CD4-positive, alpha-beta T cell treated with Interleukin-17A for 1 hour (primary cell): ENCODE results near the gene SLC66A2.

Experiments used
- DNase-seq: peaks from one replicate; pipeline ENCODE4 v3.0.0-alpha.2; 2020

Gene SLC66A2

DNA sequence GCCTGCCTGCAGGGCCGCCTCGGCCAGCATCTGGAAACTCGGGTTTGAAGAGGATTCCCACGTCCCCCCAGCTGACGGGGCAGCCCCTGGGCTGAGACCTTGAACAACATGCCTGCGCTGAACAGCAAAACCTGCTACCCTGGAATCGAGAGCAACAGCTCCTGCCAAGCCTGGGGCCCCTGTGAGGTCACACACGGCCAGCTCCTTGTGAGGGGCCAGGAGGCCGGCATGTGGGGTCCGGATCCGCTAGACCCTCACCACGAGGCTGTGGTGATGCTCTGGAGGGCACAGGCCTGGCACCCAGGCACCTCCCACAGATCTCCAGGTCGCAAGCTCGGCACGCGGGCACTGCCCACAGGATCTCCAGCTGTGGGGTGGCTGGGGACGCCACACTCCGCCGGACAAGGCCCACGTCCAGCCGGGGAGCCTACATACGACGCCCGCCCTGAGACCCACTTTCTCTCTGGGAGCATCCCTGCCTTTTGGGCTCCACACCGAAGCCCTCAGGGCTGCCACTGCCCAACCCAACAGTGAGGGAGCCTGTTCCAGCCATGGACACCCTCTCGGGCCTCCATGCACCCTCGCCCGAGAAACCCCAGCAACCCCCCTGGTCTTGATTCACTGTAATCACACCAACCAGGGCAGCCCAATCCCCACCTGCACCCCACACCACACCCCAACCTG is 34.1 kb downstream of the SLC66A2 start:
- no peak for DNase-seq

DNA sequence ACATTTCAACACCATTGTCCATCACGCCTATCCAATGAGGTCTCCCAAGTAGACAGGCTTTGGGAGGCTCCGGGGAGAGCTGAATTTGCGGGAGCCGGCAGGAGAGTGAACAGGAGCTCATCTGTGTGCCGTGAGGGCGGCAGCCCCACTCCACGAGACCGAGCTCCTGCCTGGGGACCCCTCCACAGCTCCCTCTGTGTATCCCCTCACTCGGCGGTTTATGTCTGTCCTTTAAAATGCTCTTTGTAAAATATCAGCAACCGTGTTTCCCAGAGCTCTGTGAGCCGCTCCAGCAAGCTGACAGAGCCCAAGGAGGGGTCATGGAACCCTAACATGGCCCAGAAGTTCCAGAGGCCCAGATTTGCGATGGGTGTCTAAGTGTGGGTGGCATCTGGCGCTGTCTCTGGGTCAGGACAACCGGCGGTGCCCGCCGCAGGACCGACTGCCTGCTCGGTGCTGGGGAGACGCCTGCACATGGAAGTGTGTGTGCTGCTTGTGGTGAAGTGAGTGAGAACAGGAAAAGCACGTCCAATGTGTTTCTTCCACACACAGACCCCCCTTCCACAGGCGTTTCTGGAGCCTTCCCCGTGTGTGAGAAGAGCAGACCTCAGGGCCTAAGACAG is 34.8 kb downstream of the SLC66A2 start:
- no peak for DNase-seq

DNA sequence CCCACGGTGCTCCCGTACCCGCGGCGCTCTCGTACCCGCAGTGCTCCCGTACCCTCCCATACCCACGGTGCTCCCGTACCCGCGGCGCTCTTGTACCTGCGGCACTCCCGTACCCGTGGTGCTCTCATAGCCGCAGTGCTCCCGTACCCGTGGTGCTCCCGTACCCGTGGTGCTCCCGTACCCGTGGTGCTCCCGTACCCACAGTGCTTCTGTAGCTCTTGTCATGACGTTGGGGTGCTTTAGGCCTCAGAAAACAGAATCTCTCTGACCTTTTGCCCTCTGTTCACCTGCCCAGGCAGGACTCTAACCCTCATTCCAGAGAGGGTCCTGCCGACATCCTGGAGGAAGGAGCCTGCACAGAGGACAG is 35.3 kb downstream of the SLC66A2 start:
- no peak for DNase-seq

DNA sequence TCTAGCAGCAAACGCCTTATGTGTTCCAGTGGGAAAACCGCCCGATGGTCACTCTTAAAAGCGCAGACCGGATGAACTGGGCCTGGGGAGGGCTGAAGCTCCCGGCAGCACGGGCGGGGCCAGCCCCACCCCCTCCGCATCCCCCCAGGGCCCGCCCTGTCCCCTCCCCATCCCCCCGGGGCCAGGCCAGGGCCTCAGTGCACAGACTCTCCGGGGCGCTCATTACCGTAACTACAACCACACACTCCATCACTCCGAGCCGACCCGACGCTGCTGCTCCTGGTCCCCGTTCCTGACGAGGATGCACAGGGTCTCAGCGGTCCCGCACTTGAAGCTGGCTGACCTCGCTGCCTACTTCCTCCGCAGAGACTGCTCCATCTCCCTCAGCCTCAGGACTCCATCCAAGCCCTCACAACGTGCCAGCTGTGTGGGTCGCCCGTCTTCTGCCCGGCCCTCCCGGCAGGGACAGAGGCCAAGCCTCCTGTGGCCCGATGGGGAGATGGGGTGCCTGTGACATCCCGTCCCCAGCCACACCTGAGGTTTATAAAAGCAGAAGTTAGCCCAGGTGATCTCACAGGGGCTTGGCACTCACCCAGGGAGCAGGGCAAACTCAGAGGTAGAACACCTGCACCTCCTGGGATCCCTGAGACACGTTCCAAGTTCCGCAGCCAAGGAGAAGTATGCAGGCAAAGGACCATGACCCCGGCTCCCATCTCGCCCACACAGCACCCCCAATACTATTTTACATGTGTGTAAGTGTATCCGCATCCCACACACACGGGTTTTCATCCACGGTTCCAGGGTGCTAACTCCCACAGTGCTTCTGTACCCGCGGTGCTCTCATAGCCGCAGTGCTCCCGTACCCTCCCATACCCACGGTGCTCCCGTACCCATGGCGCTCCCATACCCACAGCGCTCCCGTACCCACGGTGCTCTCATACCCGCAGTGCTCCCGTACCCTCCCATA is 36.0 kb downstream of the SLC66A2 start:
- no peak for DNase-seq

DNA sequence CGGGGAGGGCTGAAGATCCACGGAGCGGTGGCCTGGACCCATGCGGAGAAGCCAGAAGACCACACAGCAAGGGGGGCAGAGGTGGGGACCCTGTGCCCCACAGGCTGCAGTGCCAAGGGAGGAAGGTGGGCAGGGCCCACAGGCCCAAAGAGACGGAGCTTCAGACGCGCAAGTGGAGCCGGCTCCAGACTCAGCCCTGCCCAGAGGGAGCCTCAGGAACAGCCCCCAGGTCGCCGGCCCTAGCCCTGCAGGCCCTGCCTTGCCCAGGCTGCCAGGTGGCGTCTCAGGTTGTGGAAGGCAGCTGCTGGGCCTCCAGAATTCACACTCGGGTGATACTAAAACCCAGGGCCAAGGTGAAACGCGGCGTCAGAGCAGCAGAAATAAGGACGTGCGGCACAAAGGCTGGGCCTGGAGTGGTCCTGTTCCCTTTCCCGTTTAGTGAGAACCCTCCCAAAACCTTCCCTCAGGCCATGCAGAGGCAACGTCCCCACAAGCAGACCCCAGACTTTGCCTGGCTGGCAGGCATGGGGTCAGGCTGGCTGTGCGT is 36.8 kb downstream of the SLC66A2 start:
- no peak for DNase-seq

DNA sequence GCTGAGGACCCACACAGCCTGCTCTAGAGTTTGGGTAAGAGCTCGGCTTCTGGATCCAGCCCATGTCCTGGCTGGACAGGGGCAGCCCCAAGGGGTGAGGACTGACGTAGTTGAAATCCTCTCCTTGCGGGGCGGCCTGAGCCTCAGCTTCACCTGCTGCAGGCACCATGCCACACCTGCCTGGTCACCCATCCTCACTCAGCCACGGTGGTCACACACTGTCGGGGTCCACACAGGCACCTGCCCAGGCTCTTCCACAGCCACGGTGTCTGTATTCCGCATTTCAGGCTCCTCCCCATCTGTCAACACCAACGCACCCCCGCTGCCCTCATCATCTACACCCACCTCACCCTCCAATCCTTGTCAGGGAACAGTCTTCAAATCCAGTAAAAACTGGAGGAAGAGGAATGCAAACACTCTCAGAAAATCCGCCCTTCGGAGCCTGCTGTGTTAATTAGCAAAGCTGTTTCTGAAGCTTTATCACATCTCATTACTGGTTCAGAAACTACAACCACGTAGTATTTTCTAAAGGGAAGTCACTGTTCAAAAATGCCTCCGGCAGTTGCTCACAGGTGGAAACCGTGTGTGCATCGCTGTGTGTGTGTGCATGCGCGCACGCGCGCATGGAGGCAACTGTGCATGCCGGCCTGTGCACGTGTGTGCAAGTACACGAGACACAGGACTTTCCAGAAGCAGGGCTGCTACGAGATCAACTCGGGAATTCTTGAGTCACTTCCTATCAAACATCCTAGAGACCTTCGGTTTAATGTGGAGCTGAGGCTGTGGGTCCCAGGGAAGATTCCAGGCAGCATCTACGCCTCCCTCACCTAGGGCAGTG is 38.2 kb downstream of the SLC66A2 start:
- DNase-seq = no peak

DNA sequence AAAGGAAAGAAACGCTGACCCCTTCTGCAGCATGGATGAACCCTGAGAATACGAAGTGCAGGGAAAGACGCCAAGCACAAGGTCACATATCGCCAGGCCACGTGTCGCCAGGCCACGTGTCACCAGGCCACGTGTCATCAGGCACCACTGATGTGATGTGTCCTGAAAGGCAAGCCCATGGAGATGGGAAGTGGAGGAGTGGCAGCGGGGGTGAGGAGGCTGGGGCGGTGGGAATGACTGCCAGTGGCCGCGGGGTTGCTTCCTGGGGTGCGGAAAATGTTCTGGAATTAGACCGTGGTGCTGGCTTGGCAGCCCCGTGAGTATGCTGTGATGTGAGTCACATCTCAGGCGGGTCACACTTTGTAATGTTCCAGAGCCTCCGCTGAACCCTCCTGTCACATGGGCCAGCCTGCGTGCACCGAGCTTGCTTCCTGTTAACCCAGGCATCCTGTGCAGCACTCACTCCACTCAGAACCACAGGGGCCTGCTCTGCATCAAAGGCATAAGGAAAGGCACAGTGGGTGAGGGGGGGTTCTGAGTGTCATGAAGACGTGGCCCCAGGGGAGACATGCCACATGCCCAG is 39.0 kb downstream of the SLC66A2 start:
- no peak for DNase-seq

DNA sequence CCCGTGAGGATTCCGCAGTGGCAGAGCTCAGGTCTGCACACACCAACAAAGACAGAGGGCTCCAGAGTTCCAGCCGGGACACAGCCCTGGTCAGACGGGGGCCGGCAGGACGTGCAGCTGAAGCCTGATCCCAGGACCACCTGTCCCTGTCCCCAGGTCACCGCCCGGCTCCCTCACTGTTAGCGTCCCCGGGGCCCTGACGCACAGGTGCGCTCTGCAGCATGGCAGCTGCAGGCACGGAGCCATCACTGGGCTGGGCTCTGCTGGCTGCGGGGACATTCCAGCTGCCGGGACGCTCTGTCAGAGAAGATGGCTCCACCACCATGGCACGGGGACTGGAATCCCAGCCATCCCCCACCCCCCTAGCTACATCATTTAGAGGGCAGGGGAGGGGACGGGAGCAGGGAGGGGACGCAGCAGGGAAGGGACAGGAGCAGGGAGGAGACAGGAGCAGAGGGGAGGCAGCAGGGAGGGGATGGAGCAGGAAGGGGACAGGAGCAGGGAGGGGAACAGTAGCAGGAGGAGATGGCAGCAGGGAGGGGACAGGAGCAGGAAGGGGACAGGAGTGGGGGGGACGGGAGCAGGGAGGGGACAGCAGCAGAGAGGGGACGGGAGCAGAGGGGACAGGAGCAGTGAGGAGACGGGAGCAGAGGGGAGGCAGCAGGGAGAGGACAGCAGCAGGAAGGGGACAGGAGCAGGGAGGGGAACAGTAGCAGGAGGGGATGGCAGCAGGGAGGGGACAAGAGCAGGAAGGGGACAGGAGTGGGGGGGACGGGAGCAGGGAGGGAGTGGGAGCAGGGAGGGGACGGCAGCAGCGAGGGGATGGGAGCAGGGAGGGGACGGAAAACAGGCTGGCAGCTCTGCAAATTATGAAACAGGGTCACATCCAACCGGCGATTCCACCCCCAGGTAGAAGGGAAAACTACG is 39.8 kb downstream of the SLC66A2 start:
- DNase-seq = no peak

DNA sequence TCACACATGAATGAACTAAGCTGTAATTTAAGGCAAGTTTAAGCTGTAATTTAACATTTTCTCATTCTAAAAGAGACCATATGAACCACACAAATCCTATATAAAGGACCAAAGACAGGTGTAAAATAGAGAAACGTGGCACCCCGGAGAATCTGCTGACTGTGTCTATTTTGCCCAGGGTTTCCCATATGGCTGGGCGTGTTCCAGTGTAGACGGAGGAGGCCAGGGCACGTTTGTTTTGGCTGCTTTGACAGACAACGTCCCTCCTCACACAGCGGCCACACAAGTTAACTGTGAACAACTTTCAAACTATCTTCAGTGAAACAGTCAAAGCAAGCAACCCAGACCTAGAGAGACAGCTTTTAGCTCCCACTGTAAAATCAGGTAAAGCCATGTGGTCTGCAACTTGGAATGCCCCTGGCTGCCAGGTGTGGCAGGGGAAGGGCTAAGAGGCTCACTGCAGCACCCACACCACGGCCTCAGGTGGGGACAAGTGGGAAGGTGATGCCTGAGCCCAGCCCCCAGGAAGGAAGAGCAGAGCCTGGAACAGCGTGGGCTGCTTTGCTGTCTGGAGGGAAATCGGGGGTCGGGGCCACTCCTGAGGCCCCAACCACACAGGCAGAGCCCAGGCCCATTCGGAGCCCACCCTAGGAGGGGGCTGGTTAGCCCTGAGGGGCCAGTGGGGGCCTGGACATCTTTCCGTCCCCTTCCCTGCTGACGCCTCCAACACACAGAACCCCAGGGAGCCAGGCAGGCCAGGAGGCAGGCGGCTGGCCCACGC is 40.7 kb downstream of the SLC66A2 start:
- no peak for DNase-seq

DNA sequence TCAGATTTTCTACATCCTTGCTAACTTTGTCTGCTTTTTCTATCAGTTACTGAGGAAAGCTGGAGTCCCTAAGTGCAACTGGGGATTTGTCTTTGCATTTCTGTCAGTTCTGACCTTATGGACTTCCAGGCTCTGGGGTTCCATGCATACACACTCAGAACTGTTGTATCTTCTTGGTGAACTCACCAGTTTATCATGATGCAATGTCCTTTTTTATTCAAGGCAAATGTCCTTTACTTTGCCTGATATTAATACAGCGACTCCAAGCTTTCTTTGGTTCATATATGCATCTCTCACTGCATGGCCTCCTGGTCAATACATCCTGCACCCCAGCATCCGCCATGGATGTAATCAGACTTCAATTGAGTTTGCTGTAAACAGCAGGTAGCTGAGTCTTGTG is 44.7 kb downstream of the SLC66A2 start:
- no peak for DNase-seq

DNA sequence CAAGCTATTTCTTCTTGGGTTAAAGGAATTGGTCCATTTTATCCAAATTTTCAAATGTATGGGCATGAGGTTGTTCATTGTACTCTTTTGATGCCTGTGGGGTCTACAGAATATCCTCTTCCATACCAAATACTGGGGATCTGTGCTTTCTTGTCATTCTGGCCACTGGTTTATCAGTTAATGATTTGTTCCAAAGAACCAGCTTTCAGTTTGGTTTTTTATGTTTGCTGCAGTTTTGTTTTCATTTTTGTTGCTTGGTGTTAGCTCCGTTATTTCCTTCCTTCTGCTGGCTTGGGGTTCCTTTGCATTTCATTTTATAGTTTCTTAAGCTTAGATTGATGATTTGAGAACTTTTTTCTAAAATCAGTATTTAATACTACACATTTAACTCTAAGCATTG is 45.5 kb downstream of the SLC66A2 start:
- no peak for DNase-seq

DNA sequence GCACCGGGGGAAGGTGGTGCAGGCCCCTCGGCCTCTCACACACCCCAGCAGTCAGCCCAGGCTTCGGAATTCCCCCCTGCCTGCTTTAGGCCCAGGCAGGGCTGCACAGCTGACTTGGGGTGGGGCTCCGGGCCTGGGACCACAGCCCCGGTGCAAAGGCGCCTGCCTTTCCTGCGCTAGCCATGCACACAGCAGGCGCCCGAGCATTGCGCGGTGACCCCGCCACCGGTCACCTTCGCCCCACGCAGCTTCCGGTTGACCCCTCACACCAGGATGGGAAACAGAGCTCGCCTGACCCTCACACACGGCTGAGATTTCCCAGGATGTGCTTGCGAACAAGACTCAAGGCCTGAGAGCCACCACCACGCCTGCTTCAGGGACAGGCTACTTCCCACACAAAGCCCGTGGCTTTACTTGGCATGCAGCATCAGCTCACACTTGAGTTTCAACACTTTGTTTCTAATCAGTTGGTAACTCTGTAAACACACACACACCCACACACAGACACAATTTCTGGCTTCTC is 46.0 kb downstream of the SLC66A2 start:
- no peak for DNase-seq

DNA sequence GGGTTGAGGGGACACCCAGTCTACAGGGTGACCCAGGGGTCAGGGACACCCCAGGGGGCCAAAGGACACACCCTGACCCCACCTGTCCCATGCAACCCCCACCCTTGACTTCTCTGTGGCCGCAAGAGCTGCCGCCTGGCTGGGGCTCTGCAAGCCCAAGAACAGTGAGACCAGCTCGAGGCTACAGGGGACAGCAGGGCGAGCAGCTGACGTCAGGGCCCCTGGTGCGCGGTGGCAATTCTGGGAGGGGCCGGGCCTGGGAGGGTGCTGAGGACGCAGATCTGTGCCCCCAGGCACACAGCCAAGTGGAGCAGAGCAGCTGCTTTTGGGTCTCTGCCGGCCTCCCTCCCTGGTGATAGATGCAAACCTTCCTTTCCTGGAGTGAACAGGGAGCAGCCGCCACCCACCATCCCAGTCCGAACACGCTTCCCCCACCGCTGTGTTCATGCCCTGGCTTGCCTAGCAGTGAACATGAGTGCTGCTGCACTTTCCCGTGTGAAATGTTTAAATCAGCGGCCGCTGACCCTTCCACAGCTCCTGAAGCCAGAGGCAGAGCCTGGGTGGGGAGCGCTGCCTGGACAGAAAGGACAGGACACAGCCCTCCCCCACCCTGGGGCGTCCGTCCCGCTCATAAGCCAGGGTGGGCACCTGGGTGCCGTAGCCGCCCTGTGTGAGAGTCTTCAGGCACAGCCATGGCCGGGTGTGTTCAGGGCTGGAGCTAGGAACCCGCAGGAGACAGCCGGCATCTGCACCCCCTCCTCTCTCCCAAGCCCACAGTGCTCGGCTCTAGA is 46.9 kb downstream of the SLC66A2 start:
- DNase-seq = no peak

DNA sequence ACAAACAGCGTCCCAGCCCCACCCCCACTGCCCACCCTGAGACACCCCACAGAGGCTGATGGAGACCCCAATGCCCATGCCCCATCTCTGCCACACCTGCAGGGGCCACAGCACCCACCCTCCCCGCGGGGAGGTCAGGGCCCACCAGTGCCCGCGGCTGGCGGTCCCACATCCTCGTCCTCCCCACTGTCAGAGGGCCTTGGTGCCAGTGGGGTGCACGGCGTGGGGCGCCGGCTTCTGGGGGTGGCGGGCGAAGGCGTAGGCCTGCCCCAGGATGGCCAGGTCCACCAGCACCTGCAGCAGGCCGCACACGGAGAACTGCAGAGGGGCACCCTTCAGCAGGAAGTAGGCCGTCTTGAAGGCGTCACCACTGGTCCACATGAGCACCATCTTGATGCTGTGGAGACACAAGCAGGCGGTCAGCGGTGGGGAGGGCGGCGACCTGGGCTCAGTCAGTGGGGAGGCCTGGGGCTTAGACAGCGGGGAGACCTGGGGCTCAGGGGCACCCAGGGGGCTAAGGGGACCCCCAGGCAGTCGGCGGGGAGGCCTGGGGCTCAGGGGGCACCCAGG is 47.6 kb downstream of the SLC66A2 start:
- no peak for DNase-seq

DNA sequence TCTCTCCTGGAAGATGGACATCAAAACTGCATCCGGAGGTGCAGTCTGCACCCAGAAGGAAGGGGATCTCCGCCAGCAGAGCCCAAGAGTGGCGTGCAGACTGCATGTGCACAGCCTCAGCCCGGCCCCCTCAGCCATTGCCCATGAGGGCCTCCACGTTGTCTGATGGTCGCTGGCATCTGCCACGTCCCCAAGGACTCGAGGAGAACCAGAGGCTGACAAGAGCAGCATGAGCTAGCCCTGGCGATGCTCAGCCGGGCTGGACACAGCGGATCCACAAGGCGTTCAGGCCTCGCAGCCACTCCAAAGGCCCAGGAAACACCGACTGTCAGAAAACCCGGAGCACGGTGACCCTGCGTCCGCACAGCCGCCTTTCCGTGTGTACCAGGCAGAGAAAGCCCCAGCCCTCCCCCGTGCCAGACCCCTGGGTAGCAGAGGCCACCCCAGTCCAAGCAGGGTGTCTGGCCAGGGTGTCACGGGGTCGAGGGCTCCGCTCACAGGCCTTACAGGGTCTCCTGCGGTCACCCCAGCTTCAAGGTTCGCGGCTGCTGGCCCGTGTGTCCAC is 48.3 kb downstream of the SLC66A2 start:
- no peak for DNase-seq

DNA sequence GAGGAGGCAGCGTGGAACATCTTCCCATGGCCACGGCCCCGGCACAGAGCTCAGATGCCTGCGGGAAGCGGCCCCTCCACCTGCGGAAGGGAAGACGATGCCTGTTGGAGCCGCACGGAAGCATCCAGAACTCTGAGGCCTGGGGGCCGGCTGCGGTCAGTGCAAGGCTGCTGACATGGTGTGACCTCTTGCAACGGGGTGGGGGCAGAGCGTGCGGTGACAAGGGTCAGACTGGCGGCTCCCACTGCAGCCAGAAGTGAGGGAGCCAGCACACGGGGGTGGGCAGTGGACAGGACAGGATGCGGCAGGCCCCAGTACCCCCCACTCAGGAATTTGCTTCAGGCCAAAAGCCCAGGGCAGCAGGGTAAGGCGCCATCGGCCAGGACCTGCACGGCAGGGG is 48.8 kb downstream of the SLC66A2 start:
- no peak for DNase-seq

DNA sequence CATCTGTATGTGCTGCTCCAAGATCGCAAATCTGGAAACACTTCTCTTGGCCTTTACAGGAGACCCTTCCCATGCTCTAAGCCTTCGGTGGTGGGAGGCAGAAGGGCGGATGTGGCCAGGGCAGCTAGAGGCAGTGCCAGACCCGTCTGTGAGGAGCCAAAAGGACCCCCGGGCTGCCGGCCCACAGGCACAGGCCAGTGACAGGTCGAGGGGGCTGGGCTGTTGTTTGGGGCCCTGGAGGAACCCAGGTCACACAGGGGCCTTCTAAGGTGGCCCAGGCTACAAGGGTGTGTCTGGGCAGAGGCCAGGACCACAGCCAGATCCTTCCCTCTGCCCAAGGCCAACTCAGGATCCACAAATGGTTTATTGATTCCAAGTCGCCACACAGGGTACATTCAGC is 49.4 kb downstream of the SLC66A2 start:
- no peak for DNase-seq

DNA sequence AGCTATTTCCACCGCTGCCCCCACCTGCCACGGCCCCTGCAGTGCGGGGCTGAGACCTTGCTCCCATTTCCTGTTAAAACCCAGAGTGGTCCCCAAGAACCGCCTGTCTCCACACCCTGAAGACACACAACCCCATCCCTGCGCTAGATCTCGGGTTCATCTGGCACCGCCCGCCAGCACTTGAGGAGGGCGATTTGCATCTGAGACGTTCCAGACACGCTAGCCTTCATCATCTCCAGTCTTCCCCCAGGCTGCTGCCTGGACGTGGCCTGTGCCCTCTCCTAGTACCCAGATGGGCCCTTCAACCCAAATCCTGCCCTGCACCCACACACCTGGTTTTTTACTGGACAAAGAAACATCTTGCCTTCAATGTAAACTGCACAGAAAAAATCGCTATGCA is 49.8 kb downstream of the SLC66A2 start:
- no peak for DNase-seq
